H1 (cell line): ENCODE data around the gene PMM1. TPM values are rescaled to one million over a fixed set of nuclear protein-coding genes. Genes with fewer than 3 reads are reported as not detected.
A peak's percentile ranks its signal among the peaks of the same experiment; 100 is the strongest.

Experiments
- CTCF ChIA-PET: fragments of 300-600 bp; sonication (Branson Sonifier 250); formaldehyde crosslinking; loops from one replicate; lab custom pipeline; 2021; ENCODE audit not compliant: partially characterized antibody; lab: Charles Lee
- POLR2A ChIA-PET: fragments of 300-600 bp; sonication (Branson Sonifier 250); formaldehyde crosslinking; loops from one replicate; lab custom pipeline; 2021; ENCODE audit warnings: inconsistent platforms; ENCODE audit not compliant: partially characterized antibody; lab: Charles Lee
- DNase-seq, 2 experiments: peaks; one replicate each; pipeline versions ENCODE4 v3.0.0 to v3.0.0-alpha.2; 2010 to 2022; ENCODE audit warnings: low spot score in 2 of 2, low read depth in 1 of 2, mixed read lengths in 1 of 2
- FAIRE-seq: peaks from 2 replicates; lab custom pipeline; 2011; peaks lifted over from hg19 to GRCh38; lab: Jason Lieb, UNC
- H2AFZ ChIP-seq: 2 replicates; pipeline ENCODE4 v1.8.1; 2012; ENCODE audit warnings: low read length, inconsistent platforms
- H2AK5ac ChIP-seq: 2 replicates; pipeline ENCODE4 v1.6.1; 2013; ENCODE audit warnings: low read depth, low read length
- H2BK120ac ChIP-seq: replicated peaks from 2 replicates; pipeline ENCODE3; 2013; ENCODE audit warnings: low read depth, low read length, inconsistent platforms
- H2BK12ac ChIP-seq: 2 replicates; pipeline ENCODE4 v1.6.1; 2013; ENCODE audit warnings: low read depth, low read length
- H2BK15ac ChIP-seq: 2 replicates; pipeline ENCODE4 v1.6.1; 2013; ENCODE audit warnings: low read length
- H2BK20ac ChIP-seq: 2 replicates; pipeline ENCODE4 v1.6.1; 2013; ENCODE audit warnings: low read length
- H2BK5ac ChIP-seq: 2 replicates; pipeline ENCODE4 v1.6.1; 2013; ENCODE audit warnings: low read depth, low read length
- H3K14ac ChIP-seq: 2 replicates; pipeline ENCODE4 v1.6.1; 2013; ENCODE audit warnings: inconsistent platforms; ENCODE audit not compliant: insufficient read length
- H3K18ac ChIP-seq: 2 replicates; pipeline ENCODE4 v1.6.1; 2013; ENCODE audit warnings: low read length; ENCODE audit errors: extremely low read depth
- H3K23ac ChIP-seq: 2 replicates; pipeline ENCODE4 v1.6.1; 2013; ENCODE audit warnings: inconsistent platforms; ENCODE audit not compliant: insufficient read length
- H3K23me2 ChIP-seq: 2 replicates; pipeline ENCODE4 v1.6.1; 2013; ENCODE audit warnings: low read depth, low read length
- H3K27ac ChIP-seq: 2 replicates; pipeline ENCODE4 v1.6.1; 2011; ENCODE audit warnings: low read depth, low read length, inconsistent platforms
- H3K27me3 ChIP-seq, 4 experiments: replicated peaks in 1 of 4; 1 replicate in 1 of 4; 2 replicates in 3 of 4; pipeline versions ENCODE4 v1.6.1 to v1.8.1; 2011 to 2013; ENCODE audit warnings: low read length in 3 of 4, mild to moderate bottlenecking in 3 of 4, inconsistent platforms in 2 of 4, mixed read lengths in 2 of 4, moderate library complexity in 1 of 4; ENCODE audit not compliant: control insufficient read depth in 3 of 4, insufficient read depth in 3 of 4; ENCODE audit errors: extremely low read depth in 1 of 4
- H3K36me3 ChIP-seq, 4 experiments: 2 replicates each; pipeline versions ENCODE4 v1.6.1 to v1.8.1; 2011 to 2013; ENCODE audit warnings: mild to moderate bottlenecking in 4 of 4, low read length in 3 of 4, moderate library complexity in 2 of 4, control low read depth in 1 of 4, inconsistent platforms in 1 of 4; ENCODE audit not compliant: insufficient read depth in 4 of 4, control insufficient read depth in 2 of 4
- H3K4ac ChIP-seq: replicated peaks from 2 replicates; pipeline ENCODE3; 2013; ENCODE audit warnings: low read length, low read depth, mixed read lengths, inconsistent platforms; ENCODE audit not compliant: insufficient read length
- H3K4me1 ChIP-seq, 4 experiments: replicated peaks in 1 of 4; 1 replicate in 1 of 4; 2 replicates in 3 of 4; pipeline versions ENCODE4 v1.6.1 to v1.8.1; 2011 to 2013; ENCODE audit warnings: low read length in 3 of 4, inconsistent platforms in 2 of 4, mixed read lengths in 1 of 4; ENCODE audit not compliant: insufficient read depth in 4 of 4, control insufficient read depth in 3 of 4
- H3K4me2 ChIP-seq, 2 experiments: 2 replicates each; pipeline versions ENCODE4 v1.6.1 to v1.8.1; 2011 to 2013; ENCODE audit warnings: low read depth in 2 of 2, low read length in 2 of 2, control low read depth in 1 of 2, inconsistent platforms in 1 of 2, mild to moderate bottlenecking in 1 of 2; ENCODE audit not compliant: insufficient read depth in 1 of 2
- H3K4me3 ChIP-seq, 4 experiments: fragments of 200-600, 300-600 bp in 1 of 4; sonication (generic), shearing (Covaris generic), sonication (Bioruptor Twin) in 1 of 4; 2 replicates each; pipeline versions ENCODE4 v1.5.1 to v1.8.1; 2011 to 2016; ENCODE audit warnings: low read length in 4 of 4, low read depth in 3 of 4, control low read depth in 2 of 4, inconsistent platforms in 2 of 4, mild to moderate bottlenecking in 2 of 4, mixed read lengths in 1 of 4, moderate library complexity in 1 of 4; ENCODE audit not compliant: insufficient read depth in 2 of 4; ENCODE audit errors: extremely low read depth in 1 of 4
- H3K56ac ChIP-seq: replicated peaks from 2 replicates; pipeline ENCODE3; 2013; ENCODE audit warnings: low read depth, mild to moderate bottlenecking, mixed read lengths, low read length, inconsistent platforms; ENCODE audit not compliant: insufficient read length
- H3K79me1 ChIP-seq: 2 replicates; pipeline ENCODE4 v1.6.1; 2013; ENCODE audit warnings: low read depth, low read length, control low read depth
- H3K79me2 ChIP-seq, 2 experiments: 2 replicates each; pipeline versions ENCODE4 v1.6.1 to v1.8.1; 2012 to 2013; ENCODE audit warnings: low read length in 2 of 2, mild to moderate bottlenecking in 2 of 2, inconsistent platforms in 1 of 2; ENCODE audit not compliant: insufficient read depth in 2 of 2, control insufficient read depth in 1 of 2
- H3K9ac ChIP-seq, 4 experiments: replicated peaks in 1 of 4; 1 replicate in 1 of 4; 2 replicates in 3 of 4; pipeline versions ENCODE4 v1.6.1 to v1.8.1; 2011 to 2013; ENCODE audit warnings: low read depth in 3 of 4, low read length in 3 of 4, control low read depth in 2 of 4, mild to moderate bottlenecking in 2 of 4, moderate library complexity in 2 of 4, inconsistent platforms in 1 of 4; ENCODE audit errors: extremely low read depth in 1 of 4
- H3K9me3 ChIP-seq, 2 experiments: 2 replicates each; pipeline versions ENCODE4 v1.6.1 to v1.8.1; 2012 to 2013; ENCODE audit warnings: mild to moderate bottlenecking in 2 of 2, moderate library complexity in 2 of 2, control low read depth in 1 of 2, inconsistent platforms in 1 of 2, low read depth in 1 of 2, low read length in 1 of 2, mixed read lengths in 1 of 2; ENCODE audit not compliant: insufficient read depth in 2 of 2
- H4K20me1 ChIP-seq, 2 experiments: replicated peaks in 1 of 2; 2 replicates each; pipeline versions ENCODE3 to v1.8.1; 2011 to 2013; ENCODE audit warnings: inconsistent platforms in 2 of 2, low read length in 2 of 2, mild to moderate bottlenecking in 1 of 2; ENCODE audit not compliant: insufficient read depth in 2 of 2, control insufficient read depth in 1 of 2
- H4K5ac ChIP-seq: 2 replicates; pipeline ENCODE4 v1.6.1; 2013; ENCODE audit warnings: low read length, low read depth, mixed read lengths, inconsistent platforms; ENCODE audit not compliant: insufficient read length
- H4K8ac ChIP-seq: 2 replicates; pipeline ENCODE4 v1.8.0; 2013; ENCODE audit warnings: mild to moderate bottlenecking, moderate library complexity, low read length, inconsistent platforms; ENCODE audit not compliant: insufficient read depth; ENCODE audit errors: extremely low read depth
- H4K91ac ChIP-seq: replicated peaks from 2 replicates; pipeline ENCODE3; 2013; ENCODE audit warnings: low read length, mixed read lengths, inconsistent platforms; ENCODE audit not compliant: insufficient read length
- ATF2 ChIP-seq: IDR thresholded peaks from 2 replicates; pipeline ENCODE4 v1.6.1; 2012; ENCODE audit warnings: low read length, inconsistent platforms
- ATF3 ChIP-seq: IDR thresholded peaks from 2 replicates; pipeline ENCODE4 v1.6.1; 2011; ENCODE audit warnings: low read depth, mild to moderate bottlenecking, low read length; ENCODE audit not compliant: insufficient read depth
- CHD2 ChIP-seq: IDR thresholded peaks from 2 replicates; pipeline ENCODE4 v1.6.1; 2012; ENCODE audit warnings: low read length, improper control_type of control experiment
- CTCF ChIP-seq, 3 experiments: IDR thresholded peaks; 1 replicate in 2 of 3; 2 replicates in 1 of 3; pipeline versions ENCODE4 v1.5.1 to v1.6.1; 2011; ENCODE audit warnings: low read length in 3 of 3, mild to moderate bottlenecking in 3 of 3, inconsistent platforms in 2 of 3, low read depth in 1 of 3, moderate library complexity in 1 of 3; ENCODE audit not compliant: insufficient read depth in 1 of 3; ENCODE audit errors: control extremely low read depth in 1 of 3
- JUND ChIP-seq: IDR thresholded peaks from 2 replicates; pipeline ENCODE4 v1.6.1; 2011; ENCODE audit warnings: mild to moderate bottlenecking, improper control_type of control experiment, low read length
- SRF ChIP-seq: IDR thresholded peaks from 2 replicates; pipeline ENCODE4 v1.6.1; 2011; ENCODE audit warnings: mild to moderate bottlenecking, low read depth, low read length, moderate library complexity
- WGBS, 2 experiments: shearing (Covaris generic) in 1 of 2; methylation state at CpG; one replicate each; pipeline versions ENCODE4 v1.1.6 to v1.1.7; 2013 to 2015; ENCODE audit warnings: low lambda C conversion rate in 2 of 2, mixed read lengths in 2 of 2, inconsistent platforms in 1 of 2, low coverage in 1 of 2, missing lambda C conversion rate in 1 of 2; ENCODE audit not compliant: insufficient replicate concordance in 2 of 2, insufficient coverage in 1 of 2, insufficient read length in 1 of 2; ENCODE audit errors: extremely low coverage in 1 of 2, missing lambda C conversion rate in 1 of 2; 5-methylcytosine and 5-hydroxymethylcytosine counted together
- polyA plus RNA-seq, 7 experiments: library from polyadenylated mRNA; depleted of rRNA in 3 of 7; stranded (reverse) in 5 of 7; unstranded in 2 of 7; fragments of >200 nt in 5 of 7; fragments of 200-250 nt in 2 of 7; gene quantifications; 1 replicate in 5 of 7; 2 replicates in 1 of 7; 4 replicates in 1 of 7; pipeline versions ENCODE4 v1.2.1 to v1.2.3, GENCODE V29; 2011 to 2013; ENCODE audit warnings: missing spikeins in 2 of 7, mixed read lengths in 2 of 7
- total RNA-seq: library from RNA; stranded (reverse); fragmentation: NEBNext Ultra II Directional; extraction: Animal tissue kit (Norgen Biotek cat#: 25700); gene quantifications from 2 replicates; pipeline ENCODE4 v1.2.1, GENCODE V29; 2021

Gene PMM1
- total and polyA plus RNA-seq, 2 of the 8 experiments (the other 6 are each of a cell fraction or from before 2014, with no cell fraction given), result 11.3 to 20.0 TPM

DNA sequence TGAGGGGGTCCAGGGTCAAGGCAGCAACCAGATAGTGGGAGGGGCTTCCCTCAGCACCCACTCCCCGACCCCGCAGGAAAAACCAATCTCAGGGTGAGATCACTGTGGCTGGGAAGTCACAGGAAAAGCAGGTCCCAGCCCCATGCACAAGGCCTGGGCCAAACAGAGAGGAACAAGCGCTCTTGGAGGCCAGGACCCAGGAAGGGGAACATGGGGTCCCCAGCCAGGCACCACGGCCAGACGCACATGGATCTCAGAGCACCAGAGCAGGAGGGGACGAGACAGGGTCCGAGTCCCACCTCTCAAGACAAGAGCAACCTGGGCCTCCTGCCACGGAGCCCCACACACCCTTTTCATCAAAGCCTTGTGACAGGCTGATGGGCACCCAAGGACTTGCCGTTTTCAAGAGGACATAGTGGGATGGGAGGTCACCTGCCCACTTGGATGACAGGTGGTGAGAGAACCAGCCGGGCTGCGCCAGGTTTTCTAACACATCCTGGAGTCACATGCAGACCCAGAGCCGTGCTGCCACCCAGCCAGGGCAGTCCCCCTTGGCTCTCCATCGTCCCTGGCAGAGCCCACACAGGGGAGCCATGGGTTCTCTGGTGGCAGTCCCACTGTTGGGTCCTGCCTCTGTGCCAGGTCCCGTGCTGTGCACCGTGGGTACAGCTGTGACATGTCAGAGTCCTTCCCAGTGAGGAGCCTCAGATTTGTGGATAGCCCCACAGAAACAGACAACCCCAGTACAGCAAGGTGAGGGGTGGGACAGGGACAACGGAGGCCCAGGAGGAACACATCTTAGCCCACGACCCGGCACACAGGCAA lies 58.5 kb downstream of the PMM1 start:
- no peaks in the 10 kb centered on the region for H3K27me3 ChIP-seq
- H2BK120ac ChIP-seq, result no peak overlapping the region
- no peak overlapping the region for H2AK5ac ChIP-seq
- H3K4me2 ChIP-seq, result no peak overlapping the region
- 0 out of 2 replicates have a peak, but pooled peaks cover 2% of the 10 kb centered on the region for H3K79me1 ChIP-seq
- H2BK5ac ChIP-seq, result no peak overlapping the region
- peak overlapping the region; percentile 45 for H4K8ac ChIP-seq
- H4K5ac ChIP-seq, result no peak overlapping the region
- no peaks in the 10 kb centered on the region for H3K9me3 ChIP-seq
- no peak overlapping the region for H3K4ac ChIP-seq
- H3K4me3 ChIP-seq, result no peak overlapping the region
- H2AFZ ChIP-seq, result no peak overlapping the region
- DNase-seq (no peak), FAIRE-seq (no peak)
- H3K9ac ChIP-seq, result no peak overlapping the region
- H3K18ac ChIP-seq, result no peak overlapping the region
- ChIA-PET POLR2A (interaction anchor here (1.4 to 1.9 kb wide), 2 partner anchors 59 to 128 kb away, joined by 3 to 7 read pairs; partner anchors contain the start of gene PMM1), CTCF (interaction anchor here (0.5 to 2.3 kb wide), 11 partner anchors 8 to 240 kb away, joined by 3 to 19 read pairs (median 5); no protein-coding TSS in a partner anchor)
- H4K20me1 ChIP-seq, result peaks cover 11 to 36% of the 10 kb centered on the region in 2 experiments
- H3K27ac ChIP-seq, result no peak overlapping the region
- no peak overlapping the region for H3K56ac ChIP-seq
- H3K14ac ChIP-seq, result no peak overlapping the region
- H2BK12ac ChIP-seq, result no peak overlapping the region
- no peak overlapping the region for H2BK15ac ChIP-seq
- no peak overlapping the region for H2BK20ac ChIP-seq
- 88% methylated on average over 18 of the region's 18 CpGs; no CpG with 5 or more reads in 1 of the 2 experiments for WGBS, 2 experiments
- H3K79me2 ChIP-seq, result no peaks in the 10 kb centered on the region; a peak in 1 of 4 replicates
- H3K36me3 ChIP-seq, result peaks cover 24 to 45% (median 35%) of the 10 kb centered on the region in 4 experiments
- H3K23ac ChIP-seq, result no peak overlapping the region
- H4K91ac ChIP-seq, result no peak overlapping the region
- H3K4me1 ChIP-seq, result peaks cover 0 to 7% (median 3%) of the 10 kb centered on the region in 4 experiments; a peak in 3 of 7 replicates
- H3K23me2 ChIP-seq, result no peaks in the 10 kb centered on the region
- TF ChIP-seq JUND (no peak), SRF (no peak), ATF3 (no peak), CHD2 (no peak), CTCF (IDR thresholded peaks at IDR 0.05; ENCODE audit: control extremely low read depth in 1 of 3, insufficient read depth in 1 of 3, low read depth in 1 of 3, low read length in 3 of 3) (no peak), ATF2 (no peak)
